ENCODE data around the gene PANX1.

Gene PANX1

GRCh38 chr11:94183251-94183885 is 54.7 kb downstream of the PANX1 start:
- no peak for TF ChIP-seq CTCF (IDR thresholded peaks at IDR 0.05; ENCODE audit: control insufficient read depth, extremely low read depth, insufficient read depth)
- H3K4me3 ChIP-seq (ENCODE audit: low read depth, low read length) = no peak overlapping the region

GRCh38 chr11:94183886-94184264 is 55.2 kb downstream of the PANX1 start:
- peak; percentile 89 for TF ChIP-seq CTCF (IDR thresholded peaks at IDR 0.05; ENCODE audit: control insufficient read depth, extremely low read depth, insufficient read depth)
- DNase-seq (ENCODE audit: low read depth) = peak; percentile 64
- H3K4me3 ChIP-seq (ENCODE audit: low read depth, low read length) = peak overlapping the region; percentile 27

More at GRCh38 chr11:94183251-94183885, 54.7 kb downstream of the PANX1 start:
- no peak for DNase-seq (ENCODE audit: low read depth)

- H3K4me3 ChIP-seq (ENCODE audit: low read depth, low read length) = peak overlapping the region; percentile 27; the same call in 1 of the 2 replicates
- DNase-seq (ENCODE audit: low read depth) = no peak
- no peak for TF ChIP-seq CTCF (IDR thresholded peaks at IDR 0.05; ENCODE audit: control insufficient read depth, extremely low read depth, insufficient read depth)
Observed at GRCh38 chr11:94184362-94184761, 55.7 kb downstream of the PANX1 start.

GRCh38 chr11:94184846-94185245 is 56.2 kb downstream of the PANX1 start:
- H3K4me3 ChIP-seq (ENCODE audit: low read depth, low read length) = no peak overlapping the region
- no peak for TF ChIP-seq CTCF (IDR thresholded peaks at IDR 0.05; ENCODE audit: control insufficient read depth, extremely low read depth, insufficient read depth)
- no peak for DNase-seq (ENCODE audit: low read depth)

- H3K4me3 ChIP-seq (ENCODE audit: low read depth, low read length) = no peak overlapping the region
- no peak for TF ChIP-seq CTCF (IDR thresholded peaks at IDR 0.05; ENCODE audit: control insufficient read depth, extremely low read depth, insufficient read depth)
- DNase-seq (ENCODE audit: low read depth) = no peak
Observed at GRCh38 chr11:94185416-94186084, 56.9 kb downstream of the PANX1 start.

- TF ChIP-seq CTCF (IDR thresholded peaks at IDR 0.05; ENCODE audit: control insufficient read depth, extremely low read depth, insufficient read depth) = no peak
- H3K4me3 ChIP-seq (ENCODE audit: low read depth, low read length) = no peak overlapping the region
- no peak for DNase-seq (ENCODE audit: low read depth)
Observed at GRCh38 chr11:94186342-94187203, 57.9 kb downstream of the PANX1 start.
